RKO (cell line): ENCODE measurements around the gene TRPM4.
"Not testable (repeated sequence)": the region's sequence is repeated elsewhere in the genome, so short reads cannot be mapped to it uniquely, and the experiment has no call there.

ENCODE experiments used
- DNase-seq: peaks from one replicate; pipeline ENCODE4 v3.0.0-alpha.2; 2016; ENCODE audit warnings: low spot score

Gene TRPM4

DNA sequence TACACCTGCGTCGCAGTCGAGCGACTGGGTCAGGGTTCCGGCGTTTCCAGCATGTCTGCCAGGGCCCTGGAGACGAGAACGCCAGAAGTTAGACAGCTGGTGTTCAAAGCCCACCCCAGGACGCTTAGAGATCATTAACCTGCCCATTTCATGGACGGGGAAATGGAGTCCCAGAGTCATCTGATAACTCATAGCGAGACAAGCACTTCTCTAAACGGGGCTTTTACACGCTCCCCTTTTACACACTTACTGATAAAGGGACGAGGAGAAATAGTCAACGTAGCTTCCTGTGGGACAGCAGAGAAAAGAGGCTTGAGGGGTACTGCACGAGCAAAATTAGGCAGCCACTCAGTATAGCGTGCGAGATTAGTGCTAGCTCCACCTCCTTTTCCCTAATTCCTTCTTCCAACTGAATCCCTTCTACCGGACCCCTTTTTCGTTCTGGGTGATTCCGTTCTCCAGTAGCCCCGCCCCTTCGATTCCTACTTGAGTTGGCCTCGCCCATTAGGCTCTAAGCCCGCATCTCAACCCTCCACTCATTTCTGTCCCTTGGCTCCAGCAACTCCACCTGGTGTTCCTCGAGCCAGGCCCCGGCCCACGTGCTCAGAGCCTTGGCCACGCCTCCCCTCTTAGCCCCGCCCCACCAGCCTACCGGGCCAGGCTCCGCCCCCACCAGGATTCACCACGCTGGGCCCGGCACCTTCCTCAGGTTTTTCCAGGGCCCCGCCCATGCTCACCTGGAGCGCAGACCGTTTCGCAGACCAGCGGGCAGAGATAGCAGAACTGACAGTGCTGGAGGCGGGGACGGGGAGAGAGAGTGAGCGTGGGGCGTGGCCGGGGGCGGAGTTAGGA, 6.1 kb upstream of the TRPM4 start:
- peak; percentile 91 for DNase-seq

DNA sequence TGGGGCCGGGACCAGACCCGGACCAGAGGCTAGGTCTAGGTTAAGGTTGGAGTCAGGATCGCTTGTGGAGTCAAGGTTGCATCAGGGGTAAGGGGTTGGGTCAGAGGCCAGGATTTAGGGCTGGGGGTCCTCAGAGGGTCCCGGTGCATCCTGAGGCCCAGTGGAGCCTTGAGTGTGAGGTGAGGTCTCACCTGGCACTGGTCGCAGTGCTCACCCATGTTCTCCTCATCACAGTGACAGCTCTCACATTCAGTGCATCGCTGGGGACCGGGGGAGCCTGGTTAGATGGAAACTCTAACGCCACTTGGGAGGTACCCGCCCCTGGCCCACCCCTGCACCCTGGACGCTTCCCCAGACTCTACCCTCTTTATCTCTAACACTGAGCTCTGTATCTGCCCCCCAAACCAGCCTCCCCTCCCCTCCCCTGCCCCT, 5.5 kb upstream of the TRPM4 start:
- no peak for DNase-seq

DNA sequence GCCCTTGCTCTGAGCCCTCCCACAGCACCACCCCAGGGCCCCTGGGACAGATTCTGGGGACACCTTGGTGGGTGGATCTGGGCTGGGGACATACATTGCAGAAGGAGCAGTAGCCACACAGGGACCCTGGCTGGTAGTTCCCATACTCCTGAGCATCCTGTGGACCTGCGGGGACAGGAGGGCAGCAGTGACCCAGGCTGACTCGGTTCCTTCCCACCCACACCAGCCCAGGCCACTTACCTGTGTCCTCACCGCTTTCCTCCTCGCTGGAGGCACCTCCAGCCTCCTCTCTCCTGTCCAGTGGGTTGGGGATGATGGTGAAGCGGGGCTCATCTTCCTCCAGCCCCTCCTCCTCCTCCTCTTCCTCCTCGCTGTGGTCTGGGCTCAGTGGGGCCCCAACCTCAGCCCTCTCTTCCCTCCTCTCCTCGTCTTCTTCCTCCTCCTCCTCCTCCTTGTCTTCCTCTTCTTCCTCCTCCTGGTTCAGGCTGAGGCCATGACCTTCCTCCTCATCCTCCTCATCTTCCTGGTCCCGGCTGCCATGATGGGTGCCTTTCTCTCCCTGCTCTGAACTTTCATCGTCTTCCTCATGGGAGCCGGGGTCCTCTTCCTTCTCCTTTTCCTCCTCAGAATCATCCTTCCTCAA, 4.3 kb upstream of the TRPM4 start:
- DNase-seq, result no peak

- DNase-seq, result no peak
Measured at GRCh38 chr19:49154279-49154678, 3.3 kb upstream of the TRPM4 start.

DNA sequence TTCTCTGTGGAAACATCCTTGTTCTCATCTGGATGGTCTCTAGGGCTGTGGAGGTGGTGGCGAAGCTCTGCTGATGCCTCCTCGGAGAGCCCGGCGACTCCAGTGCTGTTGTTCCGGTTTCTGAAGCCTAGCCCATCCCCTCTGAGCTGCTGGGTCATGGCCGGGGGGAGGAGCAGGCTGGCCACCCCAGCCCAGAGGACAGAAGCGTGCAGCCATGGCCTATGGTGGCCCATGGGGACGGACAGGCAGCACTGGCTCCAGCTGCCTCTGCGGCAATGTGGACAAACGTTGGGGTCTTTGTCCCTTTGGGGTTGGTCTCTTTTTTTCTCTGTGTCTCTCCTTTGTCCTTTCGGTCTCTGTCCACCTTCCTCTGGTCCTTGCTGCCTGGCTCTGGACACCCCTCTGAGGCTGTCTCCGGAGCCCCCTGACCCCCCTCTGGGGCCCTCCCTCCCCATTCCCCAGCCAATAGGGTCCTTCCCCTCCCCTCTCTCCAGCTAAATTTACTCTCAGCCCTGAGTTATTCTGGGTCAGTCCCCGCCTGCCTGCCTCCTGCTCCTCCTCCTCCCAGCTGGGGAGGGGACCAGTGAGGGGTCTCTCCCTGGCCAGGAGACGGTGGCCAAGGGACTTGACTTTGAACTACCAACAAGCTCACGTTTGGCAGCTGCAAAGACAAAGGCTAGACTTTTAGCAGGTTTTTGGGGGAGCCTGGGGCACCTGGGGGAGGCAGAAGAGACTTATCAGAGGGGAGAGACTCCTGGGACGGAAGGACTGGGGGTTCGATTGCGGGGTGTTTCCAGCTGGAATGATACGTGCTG, 2.4 kb upstream of the TRPM4 start, which contains the start of gene HRC:
Gene HRC (minus strand): TSS at position 392 of the 815 bp plus-strand sequence. CDS start 159 bp downstream, at position 233.
- DNase-seq, result no peak

GRCh38 chr19:49155820-49156346, 1.7 kb upstream of the TRPM4 start:
- no peak for DNase-seq

DNA sequence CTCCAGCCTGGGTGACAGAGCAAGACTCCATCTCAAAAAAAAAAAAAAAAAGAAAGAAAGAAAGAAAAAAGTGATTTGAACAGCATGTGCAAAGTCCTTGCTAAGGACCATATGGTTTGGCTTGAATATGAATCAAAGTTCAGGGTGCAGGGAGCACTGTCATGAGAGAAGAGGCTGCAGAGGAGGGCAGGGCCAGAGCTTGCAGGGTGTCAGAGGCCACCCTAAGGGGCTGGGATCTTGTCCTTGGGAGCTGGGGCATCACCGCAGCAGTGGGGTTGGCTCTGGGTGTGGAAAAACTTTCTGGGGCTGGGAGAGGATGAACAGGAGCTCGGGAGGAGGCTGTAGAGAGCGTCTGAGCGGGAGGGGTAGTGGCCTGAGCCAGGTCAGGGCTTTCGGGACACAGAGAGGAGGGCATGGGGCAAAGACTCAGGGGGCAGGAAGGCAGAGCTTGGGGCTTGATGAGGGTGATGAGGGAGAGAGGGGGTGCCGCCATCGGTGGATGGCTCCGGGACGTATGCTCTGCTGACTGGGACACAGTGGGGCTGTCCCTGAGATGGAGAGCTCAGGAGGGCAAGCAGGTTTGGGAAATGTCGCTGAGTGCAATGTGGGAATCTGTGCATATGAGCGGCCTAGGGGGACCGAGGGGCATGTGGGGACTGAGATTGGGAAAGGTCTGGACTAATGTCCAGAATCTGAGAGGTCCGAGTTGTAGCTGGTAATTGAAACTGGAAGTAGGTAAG, 3.0 kb downstream of the TRPM4 start:
- DNase-seq, result no peak

DNA sequence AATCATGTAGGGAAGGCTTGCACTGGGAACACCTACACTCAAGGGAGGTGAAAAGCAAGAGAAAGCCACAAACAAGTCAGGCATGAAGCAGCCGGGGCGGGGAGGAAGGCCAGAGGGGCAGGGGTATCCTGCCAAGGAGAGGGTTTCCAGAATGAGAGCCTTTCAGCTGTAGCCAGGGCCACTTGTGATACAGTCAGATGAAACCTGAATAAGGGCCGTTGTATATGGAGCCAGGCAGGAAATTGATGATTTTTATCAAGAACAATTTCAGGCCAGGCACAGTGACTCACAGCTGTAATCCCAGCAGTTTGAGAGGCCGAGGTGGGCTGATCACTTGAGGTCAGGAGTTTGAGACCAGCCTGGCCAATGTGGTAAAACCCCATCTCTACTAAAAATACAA, 4.4 kb downstream of the TRPM4 start:
- no peak for DNase-seq

DNA sequence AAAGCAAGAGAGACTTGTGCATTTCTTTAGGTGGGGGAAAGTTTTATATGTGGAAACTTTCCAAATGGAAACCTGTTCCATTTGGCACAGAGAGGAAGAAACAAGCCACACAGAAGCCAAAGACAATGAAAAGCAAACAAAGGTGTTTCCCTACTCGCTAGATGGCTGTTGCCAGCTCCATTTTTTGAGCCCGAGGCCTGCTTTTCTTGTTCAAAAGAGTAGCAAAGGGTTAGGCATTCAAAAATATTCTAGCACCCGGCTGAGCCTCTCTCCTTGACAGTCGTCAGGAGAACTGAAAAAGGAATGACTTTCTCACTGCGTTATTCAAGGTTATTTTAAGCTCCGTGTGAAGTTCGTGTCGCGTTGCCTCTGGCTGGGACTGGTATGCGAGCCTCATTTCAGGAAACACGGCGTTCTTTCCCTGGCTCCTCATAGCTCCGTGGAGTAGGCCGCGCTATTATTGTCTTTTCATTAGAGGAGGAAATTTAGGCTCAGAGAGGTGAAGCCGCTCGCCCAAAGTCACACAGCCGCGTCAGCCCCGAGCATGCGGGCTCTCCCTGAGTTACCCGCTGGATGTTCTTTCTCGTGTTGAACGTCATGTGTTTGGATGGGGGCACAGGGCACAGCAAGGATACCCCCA, 7.6 kb downstream of the TRPM4 start:
- no peak for DNase-seq

GRCh38 chr19:49165865-49166301, 8.3 kb downstream of the TRPM4 start:
- DNase-seq, result no peak

DNA sequence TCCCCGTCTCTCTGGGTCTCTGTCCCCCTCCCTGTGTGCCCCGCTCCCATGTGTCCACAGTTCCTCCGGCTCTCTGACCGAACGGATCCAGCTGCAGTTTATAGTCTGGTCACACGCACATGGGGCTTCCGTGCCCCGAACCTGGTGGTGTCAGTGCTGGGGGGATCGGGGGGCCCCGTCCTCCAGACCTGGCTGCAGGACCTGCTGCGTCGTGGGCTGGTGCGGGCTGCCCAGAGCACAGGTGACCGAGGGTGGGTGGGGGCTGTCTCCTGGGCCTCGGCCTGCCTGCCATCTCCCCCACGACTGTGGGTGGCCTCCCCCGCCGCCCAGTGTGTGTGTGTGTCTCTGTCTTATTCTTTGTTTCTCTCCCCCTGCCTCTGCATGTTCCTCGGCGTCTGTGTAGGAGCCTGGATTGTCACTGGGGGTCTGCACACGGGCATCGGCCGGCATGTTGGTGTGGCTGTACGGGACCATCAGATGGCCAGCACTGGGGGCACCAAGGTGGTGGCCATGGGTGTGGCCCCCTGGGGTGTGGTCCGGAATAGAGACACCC, 10.3 kb downstream of the TRPM4 start:
- DNase-seq, result no peak

DNA sequence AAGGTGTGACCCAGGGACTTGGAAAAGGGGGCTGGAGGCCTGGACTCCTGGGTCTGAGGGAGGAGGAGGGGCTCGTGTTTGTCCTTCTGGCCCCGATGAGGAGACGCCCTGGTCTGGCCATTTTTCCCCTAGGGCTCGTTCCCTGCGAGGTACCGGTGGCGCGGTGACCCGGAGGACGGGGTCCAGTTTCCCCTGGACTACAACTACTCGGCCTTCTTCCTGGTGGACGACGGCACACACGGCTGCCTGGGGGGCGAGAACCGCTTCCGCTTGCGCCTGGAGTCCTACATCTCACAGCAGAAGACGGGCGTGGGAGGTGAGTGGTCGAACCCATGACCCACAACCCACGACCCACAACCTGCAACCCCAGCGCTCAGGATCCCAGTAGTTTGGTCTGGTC, 10.8 kb downstream of the TRPM4 start:
- DNase-seq, result no peak

DNA sequence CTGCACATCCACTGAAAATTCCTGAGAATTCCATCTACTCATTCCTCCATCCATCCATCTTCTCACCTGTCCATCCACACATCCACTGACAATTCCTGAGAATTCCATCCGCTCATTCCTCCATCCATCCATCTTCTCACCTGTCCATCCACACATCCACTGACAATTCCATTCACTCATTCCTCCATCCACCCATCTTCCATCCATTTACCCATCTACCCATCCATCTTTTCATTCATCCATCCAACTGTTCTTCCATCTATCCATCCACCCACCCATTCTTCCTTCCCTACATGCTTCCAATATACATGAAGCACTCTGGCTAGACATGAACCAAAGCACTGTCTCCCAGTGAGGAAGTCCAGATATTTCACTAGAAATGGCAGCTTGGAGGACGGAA, 15.6 kb downstream of the TRPM4 start:
- no peak for DNase-seq

DNA sequence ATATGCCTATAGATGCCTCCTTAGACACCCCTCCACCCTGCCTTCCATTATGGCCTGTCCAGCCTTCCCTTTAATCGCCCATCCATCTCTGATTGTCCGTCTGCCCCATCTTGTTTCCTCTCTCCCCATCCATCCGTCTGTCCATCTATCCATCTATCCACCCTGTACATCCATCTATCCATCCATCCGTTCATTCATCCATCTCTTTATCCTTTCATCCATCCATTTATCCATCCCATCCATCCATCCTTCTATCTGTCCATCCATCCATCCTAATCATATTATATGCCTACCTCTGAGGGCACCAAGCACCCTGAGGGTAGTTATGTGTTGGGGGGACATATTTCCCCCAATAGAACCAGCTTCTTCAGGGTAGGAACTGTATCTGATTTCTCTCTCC, 23.1 kb downstream of the TRPM4 start:
- no peak for DNase-seq

GRCh38 chr19:49182010-49182847, 24.6 kb downstream of the TRPM4 start:
- not testable (repeated sequence) for DNase-seq

- DNase-seq, result no peak
Measured at GRCh38 chr19:49182848-49183375, 25.3 kb downstream of the TRPM4 start.

GRCh38 chr19:49186108-49186507, 28.5 kb downstream of the TRPM4 start:
- no peak for DNase-seq

DNA sequence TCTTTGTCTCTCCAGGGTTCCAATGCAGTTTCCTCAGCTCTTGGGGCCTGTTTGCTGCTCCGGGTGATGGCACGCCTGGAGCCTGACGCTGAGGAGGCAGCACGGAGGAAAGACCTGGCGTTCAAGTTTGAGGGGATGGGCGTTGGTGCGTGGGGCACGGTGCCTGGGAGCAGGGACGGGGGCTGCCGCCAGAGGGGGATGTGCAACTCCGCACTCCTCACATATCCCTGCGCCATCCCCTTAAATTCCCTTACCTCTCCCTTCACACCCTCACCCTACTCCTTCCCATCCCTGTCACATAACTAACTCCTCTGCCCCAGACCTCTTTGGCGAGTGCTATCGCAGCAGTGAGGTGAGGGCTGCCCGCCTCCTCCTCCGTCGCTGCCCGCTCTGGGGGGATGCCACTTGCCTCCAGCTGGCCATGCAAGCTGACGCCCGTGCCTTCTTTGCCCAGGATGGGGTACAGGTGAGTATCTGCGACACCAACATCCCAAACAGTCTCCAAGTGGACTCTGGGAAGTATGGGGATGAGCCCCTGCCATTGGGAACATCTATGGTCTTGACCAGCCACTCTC, 31.1 kb downstream of the TRPM4 start:
- DNase-seq, result no peak

DNA sequence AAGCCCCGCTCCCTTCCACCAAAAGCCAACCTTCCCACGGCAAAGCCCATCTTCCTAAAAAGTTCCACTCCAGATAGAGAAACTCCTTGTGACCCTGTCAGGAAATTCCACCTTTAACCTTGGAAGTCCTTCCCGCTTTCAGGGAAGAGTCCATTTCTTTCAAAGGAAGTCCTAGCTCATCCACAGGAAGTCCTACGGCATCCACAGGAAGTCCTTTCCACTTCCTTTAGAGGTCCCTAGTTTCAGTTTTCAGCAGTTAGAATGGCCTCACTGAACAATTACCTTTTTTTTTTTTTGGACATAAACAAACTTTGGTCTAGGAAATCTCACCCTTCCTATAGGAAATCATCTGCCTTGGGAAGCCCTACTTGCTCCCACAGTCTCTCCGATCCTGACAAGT, 31.7 kb downstream of the TRPM4 start:
- no peak for DNase-seq
